Endothelial cell (in vitro differentiated cells): Measurements from ENCODE around the gene LHB. TPM values are rescaled to one million over a fixed set of nuclear protein-coding genes. Genes with fewer than 3 reads are reported as not detected.

ENCODE experiments used
- DNase-seq: peaks from one replicate; pipeline ENCODE4 v3.0.0; 2021; ENCODE audit warnings: low spot score
- H3K27ac Mint-ChIP-seq: one replicate; pipeline ENCODE4 v1.8.0; 2021; ENCODE audit warnings: mixed read lengths, inconsistent platforms; ENCODE audit not compliant: unreplicated experiment
- H3K27me3 Mint-ChIP-seq: one replicate; pipeline ENCODE4 v1.8.0; 2021; ENCODE audit warnings: mild to moderate bottlenecking, moderate library complexity, mixed read lengths, inconsistent platforms; ENCODE audit not compliant: unreplicated experiment
- H3K36me3 Mint-ChIP-seq: one replicate; pipeline ENCODE4 v1.8.0; 2021; ENCODE audit warnings: mild to moderate bottlenecking, low read depth, mixed read lengths, inconsistent platforms; ENCODE audit not compliant: unreplicated experiment
- H3K4me1 Mint-ChIP-seq: one replicate; pipeline ENCODE4 v1.8.0; 2021; ENCODE audit warnings: mild to moderate bottlenecking, mixed read lengths, inconsistent platforms; ENCODE audit not compliant: unreplicated experiment
- H3K4me3 Mint-ChIP-seq: one replicate; pipeline ENCODE4 v1.8.0; 2021; ENCODE audit warnings: mild to moderate bottlenecking, mixed read lengths, inconsistent platforms; ENCODE audit not compliant: unreplicated experiment
- H3K9me3 Mint-ChIP-seq: one replicate; pipeline ENCODE4 v1.8.0; 2021; ENCODE audit warnings: mixed read lengths, inconsistent platforms; ENCODE audit not compliant: unreplicated experiment
- total RNA-seq: library from RNA; stranded (reverse); fragmentation: NEBNext Ultra II Directional; extraction: Animal tissue kit (Norgen Biotek cat#: 25700); gene quantifications from one replicate; pipeline ENCODE4 v1.2.1, GENCODE V29; 2021; ENCODE audit not compliant: unreplicated experiment
- TF ChIP-seq, protein P1 (sequence below): fragments of 200-600 bp; sonication (generic); IDR thresholded peaks from one replicate; pipeline ENCODE4 v1.5.0; 2021; ENCODE audit warnings: antibody characterized with exemption; ENCODE audit not compliant: unreplicated experiment

The LHB gene
- total RNA-seq, 1 donor from 2014 or later: 1.4 TPM

DNA sequence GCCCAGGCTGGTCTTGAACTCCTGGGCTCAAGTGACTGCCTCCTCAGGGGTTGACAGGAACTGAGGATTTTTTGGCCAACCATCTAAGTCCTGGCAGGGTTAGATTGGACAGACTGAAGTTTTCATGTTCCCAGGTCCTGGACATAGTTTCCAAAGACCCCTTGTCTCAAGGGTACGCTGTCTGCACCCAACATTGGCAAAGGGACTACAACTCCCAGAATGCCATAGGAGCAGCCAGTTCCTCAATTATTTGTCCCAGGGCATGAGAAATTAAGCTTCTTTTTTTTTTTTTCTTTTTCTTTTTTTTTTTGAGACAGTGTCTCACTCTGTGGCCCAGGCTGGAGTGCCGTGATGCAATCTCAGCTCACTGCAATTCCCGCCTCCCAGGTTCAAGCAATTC is 30.7 kb downstream of the LHB start:
- no peak for DNase-seq
- TF ChIP-seq, protein P1, sequence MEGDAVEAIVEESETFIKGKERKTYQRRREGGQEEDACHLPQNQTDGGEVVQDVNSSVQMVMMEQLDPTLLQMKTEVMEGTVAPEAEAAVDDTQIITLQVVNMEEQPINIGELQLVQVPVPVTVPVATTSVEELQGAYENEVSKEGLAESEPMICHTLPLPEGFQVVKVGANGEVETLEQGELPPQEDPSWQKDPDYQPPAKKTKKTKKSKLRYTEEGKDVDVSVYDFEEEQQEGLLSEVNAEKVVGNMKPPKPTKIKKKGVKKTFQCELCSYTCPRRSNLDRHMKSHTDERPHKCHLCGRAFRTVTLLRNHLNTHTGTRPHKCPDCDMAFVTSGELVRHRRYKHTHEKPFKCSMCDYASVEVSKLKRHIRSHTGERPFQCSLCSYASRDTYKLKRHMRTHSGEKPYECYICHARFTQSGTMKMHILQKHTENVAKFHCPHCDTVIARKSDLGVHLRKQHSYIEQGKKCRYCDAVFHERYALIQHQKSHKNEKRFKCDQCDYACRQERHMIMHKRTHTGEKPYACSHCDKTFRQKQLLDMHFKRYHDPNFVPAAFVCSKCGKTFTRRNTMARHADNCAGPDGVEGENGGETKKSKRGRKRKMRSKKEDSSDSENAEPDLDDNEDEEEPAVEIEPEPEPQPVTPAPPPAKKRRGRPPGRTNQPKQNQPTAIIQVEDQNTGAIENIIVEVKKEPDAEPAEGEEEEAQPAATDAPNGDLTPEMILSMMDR: no peak
- no peak overlapping the region for H3K4me3 Mint-ChIP-seq
- peaks cover 36% of the 10 kb centered on the region for H3K36me3 Mint-ChIP-seq
- H3K9me3 Mint-ChIP-seq: no peaks in the 10 kb centered on the region
- H3K27me3 Mint-ChIP-seq: peaks cover 6% of the 10 kb centered on the region
- H3K4me1 Mint-ChIP-seq: peaks cover 5% of the 10 kb centered on the region
- no peak overlapping the region for H3K27ac Mint-ChIP-seq

DNA sequence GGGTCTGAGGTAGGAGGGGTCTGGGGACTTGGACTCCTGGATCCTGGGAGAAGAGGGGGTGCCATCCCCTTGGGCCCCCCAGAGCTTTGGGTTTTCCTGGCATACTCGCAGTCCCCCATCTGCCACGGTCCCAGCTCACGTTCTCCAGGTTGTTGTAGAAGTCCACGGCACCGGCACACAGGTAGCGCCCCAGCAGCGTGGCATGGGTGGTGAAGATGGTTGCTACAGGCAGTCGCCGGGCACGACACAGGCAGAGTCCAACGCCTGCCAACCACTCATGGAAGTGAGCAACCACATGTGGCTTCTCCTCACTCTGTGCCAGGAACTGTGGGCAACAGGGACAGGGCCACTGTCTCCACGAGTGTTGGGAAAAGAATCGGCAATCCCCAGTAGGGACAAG is 31.2 kb downstream of the LHB start:
- H3K36me3 Mint-ChIP-seq: peaks cover 36% of the 10 kb centered on the region
- H3K4me1 Mint-ChIP-seq: peaks cover 5% of the 10 kb centered on the region
- TF ChIP-seq, protein P1: no peak
- DNase-seq: no peak
- H3K9me3 Mint-ChIP-seq: no peaks in the 10 kb centered on the region
- H3K27me3 Mint-ChIP-seq: peaks cover 3% of the 10 kb centered on the region
- H3K4me3 Mint-ChIP-seq: no peak overlapping the region
- H3K27ac Mint-ChIP-seq: no peak overlapping the region

DNA sequence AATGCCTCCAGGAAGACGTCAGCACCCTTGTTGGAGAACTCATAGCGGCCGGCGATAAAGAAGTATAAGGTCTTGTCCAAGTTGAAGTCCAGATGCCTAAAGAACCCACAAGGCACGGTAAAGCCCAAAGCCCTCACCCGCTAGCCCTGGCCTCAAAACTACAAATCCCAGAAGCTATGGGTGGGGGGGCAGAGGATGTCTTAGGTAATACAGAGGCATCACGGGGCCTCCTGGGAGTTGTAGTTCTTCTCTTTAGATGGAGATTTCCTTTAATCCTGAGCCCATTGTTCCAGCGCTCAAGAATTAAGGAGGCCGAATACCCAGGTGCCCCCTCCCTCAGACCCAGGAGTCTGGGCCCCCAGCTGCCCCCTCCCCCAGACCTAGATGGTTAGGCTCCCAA is 34.6 kb downstream of the LHB start:
- Mint-ChIP-seq H3K9me3 (no peaks in the 10 kb centered on the region), H3K4me1 (peaks cover 6% of the 10 kb centered on the region), H3K4me3 (peak overlapping the region; percentile 35), H3K27ac (peak overlapping the region; percentile 31), H3K36me3 (peaks cover 26% of the 10 kb centered on the region), H3K27me3 (peaks cover 6% of the 10 kb centered on the region)
- no peak for DNase-seq
- TF ChIP-seq, protein P1: no peak

DNA sequence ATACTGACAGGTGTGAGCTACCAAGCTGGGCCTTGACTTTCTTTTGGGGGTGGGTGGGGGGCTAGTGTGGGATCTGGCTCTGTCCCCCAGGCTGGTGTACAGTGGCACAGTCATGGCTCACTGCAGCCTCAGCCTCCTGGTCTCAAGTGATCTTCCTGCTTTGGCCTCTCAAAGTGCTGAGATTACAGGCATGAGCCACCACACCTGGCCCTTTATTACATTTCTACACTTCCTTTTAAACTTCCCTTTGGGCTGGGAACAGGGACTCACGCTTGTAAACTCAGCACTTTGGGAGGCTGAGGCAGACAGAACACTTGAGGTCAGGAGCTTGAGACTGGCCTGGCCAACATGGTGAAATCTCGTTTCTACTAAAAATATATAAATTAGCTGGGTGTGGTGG is 39.8 kb downstream of the LHB start:
- no peak for DNase-seq
- Mint-ChIP-seq H3K27me3 (peaks cover 8% of the 10 kb centered on the region), H3K4me3 (no peak overlapping the region), H3K27ac (no peak overlapping the region), H3K9me3 (no peaks in the 10 kb centered on the region), H3K36me3 (peaks cover 21% of the 10 kb centered on the region), H3K4me1 (peaks cover 6% of the 10 kb centered on the region)
- TF ChIP-seq, protein P1: no peak

DNA sequence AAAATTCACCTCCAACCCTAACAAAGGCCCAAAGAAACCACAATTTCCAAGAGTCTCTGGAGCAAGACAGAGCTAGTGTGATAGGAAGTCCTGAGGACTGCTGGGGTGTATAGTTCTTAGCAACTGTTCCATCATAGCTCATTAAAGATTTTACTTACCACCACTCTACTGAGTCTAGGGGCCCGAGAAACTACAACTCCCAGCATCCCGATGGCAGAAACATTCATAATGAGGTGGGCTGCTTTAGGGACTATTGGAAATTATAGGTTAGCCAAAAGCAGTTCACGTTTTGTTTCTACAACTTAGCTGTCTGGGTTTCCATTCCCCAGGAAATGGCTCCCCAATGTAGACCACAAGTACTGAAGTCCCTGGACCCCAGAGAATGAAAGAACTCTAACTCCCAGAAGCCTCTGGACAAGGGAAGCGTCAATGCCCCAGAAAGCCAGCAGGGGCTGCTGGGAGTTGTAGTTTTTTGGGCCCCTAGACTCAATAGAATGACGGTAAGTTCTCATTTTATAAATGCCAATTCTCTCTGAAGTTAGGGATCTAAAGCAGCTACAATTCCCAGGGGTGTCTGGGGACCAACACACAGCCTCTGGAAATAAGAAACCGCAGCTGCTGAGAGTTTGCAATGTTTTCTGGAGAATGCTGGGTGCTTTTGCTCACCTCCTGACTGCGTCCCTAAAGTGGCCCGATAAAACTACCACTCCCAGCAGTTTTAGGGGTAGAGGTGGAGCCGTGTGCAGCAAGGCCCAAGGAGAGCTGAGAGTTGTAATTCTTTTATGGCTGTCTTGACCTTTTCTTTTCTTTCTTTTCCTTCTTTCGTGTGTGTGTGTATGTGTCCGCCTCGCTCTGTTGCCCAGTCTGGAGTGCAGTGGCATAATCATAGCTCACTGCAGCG is 40.7 kb downstream of the LHB start:
- Mint-ChIP-seq H3K27ac (no peak overlapping the region), H3K4me1 (peaks cover 6% of the 10 kb centered on the region)
- DNase-seq: peak; percentile 47

More for the DNA sequence above, 40.7 kb downstream of the LHB start:
- peak overlapping the region; percentile 70 for H3K4me3 Mint-ChIP-seq
- H3K27me3 Mint-ChIP-seq: peaks cover 8% of the 10 kb centered on the region
- no peaks in the 10 kb centered on the region for H3K9me3 Mint-ChIP-seq
- TF ChIP-seq, protein P1: peak; percentile 52
- peaks cover 16% of the 10 kb centered on the region for H3K36me3 Mint-ChIP-seq
